Stimulated activated CD8-positive, alpha-beta memory T cell treated with anti-CD3 and anti-CD28 coated beads, Interleukin-12 subunit alpha, Interleukin-12 subunit beta, amount 100 ng/mL, for 24 hours (primary cell): ENCODE measurements around the gene CDH23.

Experiments
- DNase-seq: peaks from one replicate; pipeline ENCODE4 v3.0.0-alpha.2; 2020; ENCODE audit errors: extremely low read depth

The CDH23 gene

DNA sequence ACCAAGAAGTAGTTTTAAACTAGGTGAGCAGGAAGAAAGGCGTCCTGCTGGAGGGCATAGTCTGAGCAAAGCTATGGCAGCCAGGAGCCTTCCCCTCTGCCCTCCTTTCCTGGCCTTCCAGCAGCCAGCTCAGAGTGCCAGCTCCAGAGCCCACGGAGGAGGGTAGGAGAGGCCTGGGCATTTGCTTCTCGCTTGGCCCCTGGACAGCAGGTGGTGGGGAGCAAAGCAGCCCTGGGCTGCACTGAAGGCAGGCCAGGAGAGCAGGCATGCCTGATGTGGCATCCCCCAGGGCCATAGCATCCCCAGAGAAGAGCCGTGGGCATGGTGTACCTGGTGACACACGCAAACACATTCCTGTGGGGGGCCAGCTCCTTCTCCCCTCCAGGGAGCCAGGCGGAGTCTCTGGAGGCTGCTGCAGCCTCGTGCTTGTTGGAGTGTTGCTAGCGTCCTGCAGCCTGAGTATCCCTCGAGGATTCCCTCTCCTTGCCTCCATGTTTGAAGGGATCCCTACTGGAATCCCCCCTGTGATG is 43.9 kb downstream of the CDH23 start:
- DNase-seq = no peak

DNA sequence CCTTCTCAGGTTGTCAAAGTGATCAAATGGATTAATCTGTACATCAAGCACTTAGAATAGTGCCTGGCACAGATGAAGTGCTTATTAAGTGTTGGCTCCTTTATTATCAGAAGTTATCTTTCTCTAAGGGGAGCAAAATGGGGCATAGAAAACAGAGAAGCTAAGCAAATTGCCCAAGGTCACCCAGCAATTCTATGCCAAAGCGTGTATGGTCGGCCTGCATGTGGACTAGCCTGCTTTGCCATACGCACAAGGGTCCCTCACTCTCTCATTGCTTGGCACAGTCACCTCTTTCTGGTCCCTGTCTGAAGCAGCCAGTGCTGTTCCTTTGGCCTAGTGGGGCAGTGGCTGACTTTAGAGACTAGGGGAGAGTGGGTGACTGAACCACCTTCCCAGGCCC is 45.3 kb downstream of the CDH23 start:
- no peak for DNase-seq

DNA sequence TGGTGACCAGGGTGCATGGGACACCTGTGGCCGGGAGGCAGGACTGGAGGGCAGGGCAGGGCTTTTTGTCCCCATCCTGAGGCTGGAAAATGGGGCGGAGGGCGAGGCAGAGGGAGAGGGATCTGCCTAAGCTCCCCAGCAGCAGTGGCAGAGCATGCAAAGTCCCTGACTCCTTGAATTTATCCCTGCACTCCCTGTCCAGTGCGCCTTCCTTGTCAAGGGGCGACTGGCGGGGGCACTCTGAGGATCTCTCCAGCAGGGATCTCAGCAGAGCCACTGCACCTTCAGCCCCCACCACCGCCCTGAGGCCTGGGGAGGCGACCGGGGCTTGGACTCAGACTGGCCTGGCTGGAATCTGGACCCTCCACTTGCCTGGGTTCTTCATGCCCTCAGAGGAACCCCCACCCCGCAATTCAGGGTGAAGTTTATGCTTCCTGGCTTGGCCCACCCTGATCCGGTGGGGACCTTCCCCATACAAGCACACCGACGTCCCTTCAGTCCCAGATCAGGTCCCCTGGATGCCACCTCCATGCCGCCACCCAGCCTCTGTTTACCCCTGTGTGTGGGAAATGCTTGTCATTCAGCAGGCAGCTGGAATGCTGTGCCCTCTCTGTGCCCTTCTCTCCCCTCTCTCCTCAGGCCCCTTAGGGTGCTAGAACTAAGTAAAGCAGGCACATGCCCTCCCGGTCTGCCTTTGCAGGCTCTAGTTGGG is 46.3 kb downstream of the CDH23 start:
- no peak for DNase-seq

DNA sequence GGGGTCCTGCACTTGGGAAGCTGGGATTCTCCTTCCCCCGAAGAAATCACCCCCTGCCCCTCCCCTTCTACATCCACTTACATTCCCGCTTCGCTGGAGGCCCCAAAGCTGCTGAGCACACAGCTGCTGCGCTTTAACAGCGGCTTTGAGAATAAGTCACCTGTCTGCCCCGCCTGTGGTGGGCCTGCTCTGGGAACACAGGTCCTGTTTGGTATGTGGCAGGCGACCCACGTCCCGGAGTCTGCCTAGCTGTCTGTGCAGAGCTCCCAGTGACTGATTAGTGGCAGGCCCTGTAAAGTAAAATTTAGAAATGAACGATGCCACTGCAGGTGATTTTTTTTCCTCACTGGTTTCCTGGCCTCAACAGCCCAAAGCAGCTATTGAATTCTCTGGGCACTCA is 47.0 kb downstream of the CDH23 start:
- no peak for DNase-seq

DNA sequence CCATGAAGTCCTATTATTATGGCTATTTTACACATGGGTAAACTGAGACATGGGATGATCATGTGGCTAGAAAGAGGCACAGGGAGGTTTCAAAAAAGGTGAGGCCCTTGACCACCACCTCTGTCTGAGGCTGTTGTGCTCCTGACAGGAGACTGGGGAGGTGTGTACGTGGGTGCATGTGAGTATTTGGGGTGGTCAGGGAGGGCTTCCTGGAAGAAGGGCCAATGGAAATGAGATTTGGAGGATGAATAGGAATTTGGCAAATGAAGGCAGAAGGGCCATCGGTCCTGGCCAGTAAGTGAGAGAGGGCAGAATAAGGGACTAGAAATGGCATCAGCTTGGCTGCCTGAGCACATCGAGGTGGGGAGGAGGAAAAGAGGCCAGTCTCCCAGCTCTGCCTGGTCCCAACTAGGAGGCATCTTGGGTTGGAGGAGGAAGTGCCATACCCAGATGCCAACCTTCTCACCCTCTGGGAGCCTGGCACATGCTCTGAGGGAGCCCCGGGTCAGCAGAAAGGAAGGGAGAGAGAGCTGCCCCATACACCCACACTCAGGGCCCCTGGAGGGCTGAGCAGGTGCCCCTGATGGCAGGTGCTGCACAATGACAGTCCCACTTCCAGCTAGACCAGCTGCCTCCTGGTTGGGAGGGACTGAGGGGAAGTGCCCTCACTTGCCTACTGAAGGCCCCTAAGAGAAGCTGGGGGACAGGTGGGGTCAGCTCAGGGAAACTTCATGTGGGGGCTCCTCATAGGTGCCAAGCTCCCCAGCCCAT is 47.7 kb downstream of the CDH23 start:
- DNase-seq = no peak

DNA sequence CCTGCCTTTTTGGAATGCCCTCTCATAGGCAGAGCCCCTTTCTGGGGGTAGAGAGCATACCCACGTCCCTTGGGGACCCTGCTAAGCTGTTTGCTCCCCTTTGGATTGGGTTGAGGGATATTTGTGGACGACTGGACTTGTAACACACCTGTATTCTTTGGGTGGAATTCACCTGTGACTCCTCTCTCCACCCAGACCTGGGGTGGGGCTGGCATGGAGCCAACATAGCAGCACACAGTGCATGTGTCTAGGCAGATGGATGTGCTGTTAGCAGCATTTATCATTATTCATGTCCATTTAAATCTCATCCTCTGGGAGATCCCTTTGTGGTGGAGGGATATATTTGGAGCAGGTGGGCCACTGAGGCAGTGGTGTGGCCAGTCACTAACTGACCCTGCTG is 51.0 kb downstream of the CDH23 start:
- DNase-seq = no peak

DNA sequence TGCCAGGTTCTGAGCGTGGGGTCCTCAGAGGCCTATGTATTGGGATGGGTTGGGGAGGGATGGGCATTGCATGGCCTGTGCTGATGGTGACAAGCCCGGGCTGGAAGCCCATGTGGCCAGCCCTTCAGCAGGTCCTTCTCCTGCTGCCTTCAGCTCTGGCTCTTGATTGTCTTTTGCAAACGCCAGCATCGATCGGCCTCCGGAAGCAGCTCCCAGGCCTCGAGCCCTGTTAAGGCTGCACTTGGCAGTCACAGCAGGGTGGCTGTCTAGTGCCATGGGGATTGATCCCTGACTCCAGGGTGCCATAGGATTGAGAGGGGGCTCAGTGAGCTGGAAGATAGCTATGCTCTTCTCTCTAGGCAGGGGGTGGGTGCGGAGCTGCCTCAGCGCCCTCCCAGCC is 51.4 kb downstream of the CDH23 start:
- DNase-seq = no peak

DNA sequence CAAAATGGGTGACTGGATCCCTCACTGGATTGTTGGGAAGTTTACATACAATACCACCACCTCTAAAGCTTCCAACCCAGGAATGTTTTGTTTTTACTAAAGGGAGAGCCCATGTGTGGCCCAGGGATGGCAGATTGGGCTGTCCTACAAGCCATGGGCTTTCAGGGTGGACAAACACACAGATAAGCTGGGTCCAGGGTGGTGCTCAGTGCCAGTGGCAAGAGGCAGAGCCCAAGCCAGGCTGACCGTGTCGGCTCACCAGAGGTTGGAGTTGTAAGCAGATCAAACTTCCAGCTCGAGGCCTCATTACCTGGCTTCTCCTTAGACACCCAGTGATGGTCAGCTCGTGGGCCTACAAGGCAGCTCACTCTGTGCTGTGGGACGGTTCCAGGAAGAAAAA is 52.3 kb downstream of the CDH23 start:
- no peak for DNase-seq

DNA sequence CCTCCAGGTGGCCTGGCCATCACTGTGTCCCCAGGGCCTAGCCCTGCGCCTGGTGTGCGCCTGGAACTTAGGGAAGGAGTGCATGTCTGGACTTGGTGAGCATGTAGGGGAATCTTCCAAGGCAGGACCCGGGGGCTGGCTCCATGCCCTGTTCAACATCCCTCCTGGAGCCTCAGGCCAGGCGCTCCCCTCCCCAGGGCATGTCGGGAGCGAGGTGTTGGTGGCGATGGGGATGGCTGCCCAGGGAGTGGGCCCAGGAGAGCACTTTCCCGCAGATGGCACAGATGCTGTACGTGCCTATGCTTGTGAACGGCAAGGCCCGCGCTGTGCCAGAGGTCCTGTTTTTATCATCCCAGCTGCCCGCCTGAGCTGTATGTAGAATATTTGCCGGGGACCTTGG is 55.0 kb downstream of the CDH23 start:
- DNase-seq = no peak

DNA sequence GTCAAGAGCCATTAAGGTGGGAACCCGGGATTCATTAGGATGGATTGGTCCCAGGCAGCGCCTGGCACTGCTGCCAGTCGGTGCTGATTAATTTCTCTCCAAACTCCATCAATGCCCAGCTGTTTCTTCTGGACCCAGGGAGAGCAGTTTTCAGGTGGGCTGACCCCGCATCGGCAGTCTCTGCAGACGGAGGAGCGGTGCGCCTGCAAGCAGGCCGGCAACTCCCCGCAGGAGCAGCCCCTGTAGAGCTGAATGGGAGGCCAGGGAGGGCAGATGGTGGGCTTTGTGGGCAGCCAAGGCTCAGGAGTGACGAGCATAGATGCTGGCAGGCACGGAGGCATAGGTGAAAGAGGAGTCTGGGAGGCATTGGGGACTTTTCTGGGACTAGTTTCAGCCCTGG is 56.5 kb downstream of the CDH23 start:
- DNase-seq = no peak

DNA sequence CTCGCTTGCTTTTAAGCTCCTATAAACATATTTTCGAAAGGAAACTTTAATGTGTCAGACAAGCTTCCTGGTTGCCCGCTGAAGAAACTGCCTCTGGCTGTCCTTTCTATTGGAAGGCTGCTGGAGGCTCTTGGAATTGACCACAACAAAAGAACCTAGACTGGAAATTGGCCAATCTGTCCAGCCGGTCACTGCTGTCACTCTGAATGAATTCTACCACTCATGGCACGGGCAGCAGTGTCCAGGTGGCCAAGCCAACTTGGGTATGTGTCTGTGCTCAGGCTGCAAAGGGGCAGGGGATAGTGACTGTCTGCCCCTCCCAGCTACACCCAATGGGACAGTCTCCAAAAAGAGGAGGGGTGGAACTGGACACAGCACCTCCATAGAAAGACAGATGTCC is 57.6 kb downstream of the CDH23 start:
- no peak for DNase-seq

DNA sequence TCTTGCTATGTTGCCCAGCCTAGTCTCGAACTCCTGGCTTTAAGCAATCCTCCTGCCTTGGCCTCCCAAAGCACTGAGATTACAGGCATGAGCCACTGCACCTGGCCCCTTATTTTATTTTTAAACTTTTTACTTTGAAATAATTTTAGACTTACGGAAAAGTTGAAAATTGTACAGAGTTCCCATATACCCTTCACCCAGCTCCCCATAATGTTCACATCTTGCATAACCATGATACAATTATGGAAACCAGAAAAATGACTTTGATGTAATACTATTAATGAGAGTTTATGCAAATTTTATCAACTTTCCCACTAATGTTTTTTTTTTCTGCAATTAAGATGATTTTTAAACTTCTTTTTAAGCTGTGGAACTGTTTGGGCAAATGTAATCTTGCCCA is 58.3 kb downstream of the CDH23 start:
- no peak for DNase-seq

DNA sequence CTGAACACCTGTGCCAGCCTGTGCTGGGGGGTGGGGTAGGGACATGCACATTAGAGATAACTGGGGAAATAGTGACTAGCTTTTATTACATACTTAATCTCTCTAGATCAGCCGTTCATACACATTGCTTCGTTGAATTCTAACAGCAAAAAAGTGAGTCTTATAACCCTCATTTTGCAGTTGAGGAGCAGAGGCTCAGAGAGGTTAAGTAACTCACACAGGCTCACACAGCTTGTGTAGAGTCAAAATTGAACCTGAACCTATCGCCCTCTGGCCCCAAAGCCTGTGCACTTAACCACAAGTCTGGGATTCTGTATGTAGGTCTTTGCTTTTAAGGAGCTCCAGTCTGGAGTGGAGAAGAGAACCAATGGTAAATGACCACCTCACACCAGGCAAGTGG is 59.9 kb downstream of the CDH23 start:
- DNase-seq = no peak

DNA sequence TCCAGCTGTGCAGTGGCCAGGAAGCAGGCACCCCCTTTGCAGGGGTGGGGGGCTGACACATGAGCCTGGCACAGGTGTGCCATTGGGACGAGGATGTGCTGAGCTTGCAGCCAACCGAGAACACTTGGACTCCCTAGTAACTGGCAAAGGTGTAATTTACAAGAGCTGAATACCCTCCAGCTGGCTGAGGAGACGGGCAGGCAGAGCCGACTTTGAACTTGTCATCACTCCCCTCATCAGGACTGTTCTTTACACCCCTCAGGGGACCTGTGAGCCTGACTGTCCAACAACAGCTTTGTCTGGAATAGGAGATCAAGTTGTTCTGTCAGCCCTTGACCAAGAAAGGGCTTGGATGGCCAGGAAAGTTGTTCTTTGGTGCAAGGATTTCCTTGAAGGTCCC is 61.2 kb downstream of the CDH23 start:
- no peak for DNase-seq

DNA sequence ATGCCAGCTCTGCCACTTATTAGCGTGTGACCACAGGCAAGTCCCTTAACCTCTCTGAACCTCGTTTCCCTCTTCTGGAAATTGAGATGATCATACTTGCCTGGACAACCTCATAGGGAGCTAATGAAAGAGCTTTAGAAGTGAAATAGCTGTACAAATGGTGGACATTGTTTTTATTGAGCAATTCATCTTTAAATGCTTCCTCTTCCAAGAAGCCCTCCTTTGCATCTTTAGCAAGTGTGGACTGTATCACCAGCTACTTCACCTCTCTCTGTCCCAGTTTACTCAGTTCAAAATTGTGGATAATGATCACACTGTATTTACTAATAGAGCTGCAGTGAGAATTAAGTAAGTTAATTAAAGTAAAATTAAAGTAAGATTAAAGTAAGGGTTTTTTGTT is 61.7 kb downstream of the CDH23 start:
- DNase-seq = no peak

DNA sequence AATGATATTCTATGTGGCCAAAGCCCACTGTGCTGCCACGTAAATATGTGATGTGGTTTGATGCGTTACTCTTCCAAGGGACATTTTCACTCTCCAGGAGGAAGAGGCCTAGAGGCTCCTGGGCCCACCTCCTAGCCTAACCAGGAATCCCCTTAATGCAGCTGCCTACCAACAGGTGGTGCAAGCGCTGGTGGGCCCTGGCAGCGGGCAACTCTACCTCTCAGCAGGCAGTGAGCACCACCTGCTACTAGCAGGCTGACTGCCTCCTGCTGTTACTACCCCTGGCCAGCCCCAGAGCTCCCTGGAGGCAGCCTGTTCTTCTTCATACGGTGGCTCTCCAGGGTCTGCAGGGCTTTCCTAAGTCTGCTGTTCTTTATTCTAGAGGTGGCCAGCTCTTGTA is 62.8 kb downstream of the CDH23 start:
- DNase-seq = no peak

DNA sequence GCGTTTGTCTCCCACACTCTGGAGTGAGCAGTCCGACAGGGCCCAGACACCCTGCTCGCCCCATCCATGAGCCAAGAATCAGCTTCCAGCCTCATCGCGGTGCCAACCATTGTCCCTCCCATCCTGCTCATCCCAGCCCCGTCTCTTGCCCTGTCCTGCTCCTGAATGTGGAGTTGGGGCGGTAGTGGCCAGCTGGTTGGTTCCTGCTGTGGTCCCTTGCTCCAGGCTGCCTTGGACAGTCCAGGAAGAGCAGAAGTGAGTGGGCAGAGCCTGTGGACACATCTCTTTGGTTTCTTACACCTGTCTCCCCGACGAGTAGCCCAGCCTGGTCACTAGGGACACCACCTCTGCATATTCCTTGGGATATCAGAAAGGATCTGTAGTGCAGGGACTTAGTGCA is 63.9 kb downstream of the CDH23 start:
- DNase-seq = no peak

DNA sequence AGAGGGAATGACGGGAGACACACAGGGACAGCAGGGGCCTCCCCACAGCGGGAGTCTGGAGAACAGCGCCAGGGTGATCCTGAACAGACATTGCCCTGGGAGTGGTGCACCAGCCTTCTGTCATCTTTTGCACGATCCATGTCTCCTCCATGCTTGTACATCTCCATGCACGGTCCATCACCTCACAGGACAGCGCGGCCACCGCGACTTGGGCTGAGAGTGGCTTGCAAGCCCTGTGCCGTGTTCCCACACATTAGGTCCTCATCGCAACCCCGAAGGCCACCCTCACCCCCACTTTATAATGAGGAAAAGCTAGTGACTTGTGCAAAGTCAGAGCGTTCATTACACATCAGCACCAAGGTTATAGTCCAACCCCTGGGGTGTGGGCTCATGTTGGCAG is 64.7 kb downstream of the CDH23 start:
- no peak for DNase-seq

DNA sequence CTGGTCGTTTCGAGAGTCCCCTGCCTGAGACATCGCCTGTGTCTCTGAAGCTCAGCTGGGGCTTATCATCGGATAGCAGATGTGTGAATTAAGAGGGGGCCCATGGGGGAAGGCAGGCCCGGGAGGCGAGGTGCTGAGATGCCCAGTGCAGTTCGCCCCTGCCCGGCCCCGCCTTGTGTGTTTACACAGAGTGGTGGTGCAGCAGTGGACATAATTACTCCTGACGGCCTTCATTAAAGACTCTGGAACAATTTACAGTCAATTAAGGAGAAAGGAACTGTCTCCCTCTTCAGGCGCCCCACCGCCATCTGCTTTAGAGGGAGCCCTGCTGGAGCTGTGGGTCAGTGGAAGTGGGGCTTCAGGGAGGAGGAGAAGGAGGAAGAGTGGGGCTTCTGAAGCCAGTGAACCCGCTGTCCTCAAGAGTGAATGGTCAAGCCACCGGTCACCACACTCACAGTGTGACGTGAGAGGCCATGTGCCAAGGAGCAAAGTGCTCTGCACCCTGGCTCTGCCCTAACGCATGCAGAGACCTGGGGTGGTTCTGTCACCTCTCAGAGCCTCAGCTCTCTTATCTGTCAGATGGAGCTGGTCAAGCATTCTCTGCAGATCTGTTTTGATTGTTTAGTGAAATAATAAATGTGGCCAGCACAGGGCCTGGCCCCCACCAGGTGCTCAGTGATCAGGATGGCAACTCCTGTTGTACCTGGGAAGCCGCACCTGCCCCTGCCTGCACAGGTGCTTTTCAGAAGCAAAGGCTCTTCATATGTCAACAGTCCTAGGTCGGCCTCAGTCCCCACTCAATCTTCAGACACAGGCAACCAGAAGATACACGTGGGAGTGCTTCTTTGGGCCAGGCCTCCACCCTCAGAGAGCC is 65.6 kb downstream of the CDH23 start:
- no peak for DNase-seq

DNA sequence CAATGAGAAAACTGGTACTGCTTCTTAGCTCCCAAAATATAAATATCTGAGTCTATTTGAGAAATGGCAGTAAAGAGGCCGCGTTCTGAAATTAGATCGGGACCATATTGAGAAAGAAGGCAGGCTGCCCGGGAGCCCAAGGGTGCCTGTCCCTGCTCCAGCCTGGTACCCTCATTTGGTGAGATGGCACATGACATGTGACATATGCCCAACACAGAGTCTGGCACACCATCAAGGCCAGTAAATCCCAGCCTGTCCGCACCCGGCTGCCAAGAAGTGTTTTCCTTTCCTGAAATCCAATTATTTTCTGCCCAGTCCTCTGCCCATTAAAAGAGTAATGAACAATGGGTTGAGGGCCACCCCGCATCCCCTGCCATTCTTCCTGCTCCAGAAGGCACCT is 66.4 kb downstream of the CDH23 start:
- no peak for DNase-seq

DNA sequence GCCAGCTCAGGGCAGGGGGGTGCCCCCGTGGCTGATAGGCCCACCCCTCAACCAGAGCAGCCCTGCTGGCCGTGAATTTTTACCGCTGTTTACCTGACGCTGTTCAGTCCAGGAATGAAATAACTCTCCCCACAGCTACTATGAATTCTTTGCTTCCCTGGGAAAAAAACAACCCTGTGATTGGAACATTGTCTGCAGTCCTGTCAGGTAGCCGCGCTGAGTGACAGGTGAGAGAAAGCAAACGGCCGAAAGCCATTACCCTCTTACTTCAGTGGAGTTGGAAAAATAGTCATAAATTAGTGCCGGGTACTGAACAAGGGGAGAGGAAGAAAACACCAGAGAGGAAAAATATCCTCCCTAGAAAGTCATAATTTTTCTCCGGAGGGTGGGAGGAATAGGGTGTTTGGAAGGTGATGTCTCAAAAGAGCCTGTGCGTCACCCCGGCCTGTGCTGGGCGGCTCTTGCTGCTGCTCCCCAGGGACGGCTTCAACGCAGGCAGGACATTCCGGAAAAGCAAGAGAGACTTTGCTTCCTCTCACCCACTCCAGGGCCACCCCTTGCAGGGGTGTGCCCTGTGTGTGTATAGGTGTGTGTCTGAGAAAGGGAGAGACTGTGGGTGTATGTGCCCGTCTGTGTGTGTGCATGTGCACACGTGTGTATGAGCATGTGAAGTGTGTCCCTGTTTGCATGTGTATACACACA is 69.0 kb downstream of the CDH23 start:
- no peak for DNase-seq

DNA sequence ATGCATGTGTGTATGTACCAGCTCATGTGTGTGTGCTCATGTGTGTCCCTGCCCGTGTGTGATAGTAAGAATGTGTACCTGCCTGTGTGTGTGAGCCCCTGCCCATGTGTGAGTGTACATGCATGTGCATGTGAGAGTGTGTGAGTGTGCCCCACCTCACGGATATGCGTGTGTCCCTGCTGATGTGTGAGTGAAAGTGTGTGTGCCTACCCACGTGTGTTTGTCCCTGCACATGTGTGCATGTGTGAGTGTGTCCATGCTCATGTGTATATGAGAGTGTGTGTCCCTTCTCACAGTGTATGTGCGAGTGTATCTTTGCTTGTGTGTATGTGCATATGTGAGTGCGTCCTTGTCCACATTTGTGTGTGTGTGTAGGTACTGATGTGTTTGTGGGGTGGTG is 69.6 kb downstream of the CDH23 start:
- no peak for DNase-seq
